ENCODE measurements around the gene SH3TC1.

SH3TC1 gene

GRCh38 chr4:8221476-8221875, 22.4 kb downstream of the SH3TC1 start:
- no peak for DNase-seq
- in situ Hi-C loops (cut with HindIII; ENCODE audit: low pct_ligation_motif_present, low sequenced_read_pairs) = no loop called here
- no peak overlapping the region for H3K27ac ChIP-seq
- no peak overlapping the region for H3K4me3 ChIP-seq (ENCODE audit: low read depth, low read length)
- no peak for TF ChIP-seq CTCF (IDR thresholded peaks at IDR 0.05; ENCODE audit: low read depth, low read length, missing control alignments)
- peaks cover 2% of the 10 kb centered on the region for H3K36me3 ChIP-seq (replicated peaks)
- no peaks in the 10 kb centered on the region for H3K27me3 ChIP-seq (replicated peaks)

- TF ChIP-seq CTCF (IDR thresholded peaks at IDR 0.05; ENCODE audit: low read depth, low read length, missing control alignments) = no peak
- in situ Hi-C loops (cut with HindIII; ENCODE audit: low pct_ligation_motif_present, low sequenced_read_pairs) = no loop called here
- H3K27ac ChIP-seq = no peak overlapping the region
- H3K27me3 ChIP-seq (replicated peaks) = no peaks in the 10 kb centered on the region
- peaks cover 2% of the 10 kb centered on the region for H3K36me3 ChIP-seq (replicated peaks)
- no peak overlapping the region for H3K4me3 ChIP-seq (ENCODE audit: low read depth, low read length)
- no peak for DNase-seq
Measured at GRCh38 chr4:8221985-8222384, 22.9 kb downstream of the SH3TC1 start.

- no peak for TF ChIP-seq CTCF (IDR thresholded peaks at IDR 0.05; ENCODE audit: low read depth, low read length, missing control alignments)
- in situ Hi-C loops (cut with HindIII; ENCODE audit: low pct_ligation_motif_present, low sequenced_read_pairs) = no loop called here
- H3K27me3 ChIP-seq (replicated peaks) = no peaks in the 10 kb centered on the region
- H3K4me3 ChIP-seq (ENCODE audit: low read depth, low read length) = no peak overlapping the region
- peaks cover 2% of the 10 kb centered on the region for H3K36me3 ChIP-seq (replicated peaks)
- no peak overlapping the region for H3K27ac ChIP-seq
- DNase-seq = no peak
Measured at GRCh38 chr4:8222609-8223388, 23.7 kb downstream of the SH3TC1 start.

- Histone ChIP-seq H3K36me3 (replicated peaks) (peaks cover 2% of the 10 kb centered on the region), H3K27ac (no peak overlapping the region), H3K27me3 (replicated peaks) (no peaks in the 10 kb centered on the region), H3K4me3 (ENCODE audit: low read depth, low read length) (no peak overlapping the region)
- DNase-seq = no peak
- no peak for TF ChIP-seq CTCF (IDR thresholded peaks at IDR 0.05; ENCODE audit: low read depth, low read length, missing control alignments)
- in situ Hi-C loops (cut with HindIII; ENCODE audit: low pct_ligation_motif_present, low sequenced_read_pairs) = no loop called here
Measured at GRCh38 chr4:8224267-8224974, 25.3 kb downstream of the SH3TC1 start.

GRCh38 chr4:8224975-8225625, 26.0 kb downstream of the SH3TC1 start:
- H3K36me3 ChIP-seq (replicated peaks) = peaks cover 2% of the 10 kb centered on the region
- no peak overlapping the region for H3K4me3 ChIP-seq (ENCODE audit: low read depth, low read length)
- in situ Hi-C loops (cut with HindIII; ENCODE audit: low pct_ligation_motif_present, low sequenced_read_pairs) = no loop called here
- no peak for DNase-seq
- no peak for TF ChIP-seq CTCF (IDR thresholded peaks at IDR 0.05; ENCODE audit: low read depth, low read length, missing control alignments)
- no peaks in the 10 kb centered on the region for H3K27me3 ChIP-seq (replicated peaks)
- no peak overlapping the region for H3K27ac ChIP-seq

All from brain microvascular endothelial cell (primary cell).